ENCODE data around the gene GPR3.
"Not testable (repeated sequence)": the region's sequence is repeated elsewhere in the genome, so short reads cannot be mapped to it uniquely, and the experiment has no call there.

The GPR3 gene

GRCh38 chr1:27380224-27380623 is 12.2 kb upstream of the GPR3 start:
- DNase-seq (ENCODE audit: low read depth) = no peak

GRCh38 chr1:27380766-27381733 is 11.4 kb upstream of the GPR3 start:
- no peak for DNase-seq (ENCODE audit: low read depth)

GRCh38 chr1:27381969-27382762 is 10.3 kb upstream of the GPR3 start:
- no peak for DNase-seq (ENCODE audit: low read depth)

GRCh38 chr1:27383039-27383605 is 9.3 kb upstream of the GPR3 start, which contains the start of gene CD164L2:
Gene CD164L2, minus strand, starts transcription at chr1:27383333. Its CDS starts 94 bp downstream, at chr1:27383239.
- no peak for DNase-seq (ENCODE audit: low read depth)

DNA sequence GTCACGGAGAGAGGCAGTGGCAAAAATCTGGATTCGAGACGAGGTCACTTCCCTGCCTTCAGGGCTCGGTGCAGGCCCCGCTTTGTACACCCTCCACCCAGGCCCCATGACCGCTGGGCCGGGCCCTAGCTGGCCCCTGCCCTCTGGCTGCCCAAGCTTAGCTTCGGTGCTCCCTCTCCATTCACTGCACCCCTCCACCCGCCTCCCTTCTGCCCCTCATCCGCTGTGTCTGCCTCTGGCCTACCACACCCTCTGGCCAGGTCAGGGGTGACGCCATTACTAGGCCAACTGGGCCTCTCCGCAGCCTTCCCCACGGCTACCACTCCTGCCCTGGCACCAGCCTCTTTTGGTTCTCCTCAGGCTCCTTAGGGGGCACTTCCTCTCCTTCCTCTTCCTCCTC is 8.8 kb upstream of the GPR3 start:
- DNase-seq (ENCODE audit: low read depth) = no peak

- DNase-seq (ENCODE audit: low read depth) = not testable (repeated sequence)
Measured at GRCh38 chr1:27384797-27385196, 7.6 kb upstream of the GPR3 start.

DNA sequence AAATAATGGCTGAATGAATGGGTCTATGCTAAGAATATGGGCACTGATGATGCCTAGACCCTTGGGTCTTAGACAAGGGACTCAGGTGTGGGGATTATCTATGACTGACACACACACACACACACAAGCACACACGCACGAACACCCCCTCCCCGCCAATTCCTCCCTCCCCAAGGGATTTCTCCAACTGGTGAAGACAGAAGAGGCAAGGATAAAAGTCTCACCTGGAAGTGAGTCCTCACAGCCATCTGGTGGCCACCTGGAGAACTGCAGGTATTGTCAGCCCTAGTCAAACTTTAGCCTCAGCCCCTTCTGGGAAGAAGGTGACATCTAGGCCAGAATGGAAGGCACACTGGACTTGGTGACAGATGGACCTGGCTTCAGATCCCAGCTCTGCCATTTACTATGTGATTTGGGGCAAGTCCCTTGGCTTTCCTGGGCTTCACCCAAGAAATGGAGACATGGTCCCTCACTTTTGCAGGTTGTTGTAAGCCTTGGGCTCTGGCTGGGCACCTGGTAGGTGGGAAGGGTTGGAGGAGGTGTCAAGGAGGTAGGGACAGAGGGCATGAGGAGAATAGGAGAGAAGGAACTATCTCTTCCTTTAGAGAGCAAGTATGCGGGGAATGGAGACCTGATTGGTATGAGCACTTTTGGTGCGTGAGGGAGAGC is 4.0 kb upstream of the GPR3 start:
- DNase-seq (ENCODE audit: low read depth) = peak; percentile 57

- no peak for DNase-seq (ENCODE audit: low read depth)
Measured at GRCh38 chr1:27391511-27392095, 819 bp upstream of the GPR3 start.

- DNase-seq (ENCODE audit: low read depth) = no peak
Measured at GRCh38 chr1:27392778-27393635, 585 bp downstream of the GPR3 start.

GRCh38 chr1:27393641-27394281 is 1.3 kb downstream of the GPR3 start:
- no peak for DNase-seq (ENCODE audit: low read depth)

DNA sequence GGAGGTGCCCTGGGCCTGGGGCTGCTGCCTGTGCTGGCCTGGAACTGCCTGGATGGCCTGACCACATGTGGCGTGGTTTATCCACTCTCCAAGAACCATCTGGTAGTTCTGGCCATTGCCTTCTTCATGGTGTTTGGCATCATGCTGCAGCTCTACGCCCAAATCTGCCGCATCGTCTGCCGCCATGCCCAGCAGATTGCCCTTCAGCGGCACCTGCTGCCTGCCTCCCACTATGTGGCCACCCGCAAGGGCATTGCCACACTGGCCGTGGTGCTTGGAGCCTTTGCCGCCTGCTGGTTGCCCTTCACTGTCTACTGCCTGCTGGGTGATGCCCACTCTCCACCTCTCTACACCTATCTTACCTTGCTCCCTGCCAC is 1.8 kb downstream of the GPR3 start:
- DNase-seq (ENCODE audit: low read depth) = no peak

DNA sequence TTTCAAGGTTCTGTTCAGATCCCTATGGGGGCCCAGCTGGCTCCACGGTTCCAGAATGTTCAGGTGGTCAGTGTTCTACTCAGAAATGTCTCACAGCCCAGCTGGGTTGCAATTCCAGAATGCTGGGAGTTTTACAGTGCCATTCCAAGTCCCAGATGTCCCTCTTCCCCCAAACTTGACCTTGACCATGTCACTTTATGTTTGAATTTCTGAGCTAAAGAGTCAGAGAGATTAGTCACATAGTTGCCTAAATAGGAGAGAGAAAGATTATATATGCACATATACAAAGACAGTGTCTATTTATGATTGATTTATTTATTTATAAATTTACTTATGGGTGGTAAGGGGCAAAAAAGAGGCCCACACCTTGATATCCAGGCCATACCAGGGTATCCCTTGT is 2.5 kb downstream of the GPR3 start:
- DNase-seq (ENCODE audit: low read depth) = no peak

- peak; percentile 61 for DNase-seq (ENCODE audit: low read depth)
Measured at GRCh38 chr1:27395441-27396195, 3.2 kb downstream of the GPR3 start.

DNA sequence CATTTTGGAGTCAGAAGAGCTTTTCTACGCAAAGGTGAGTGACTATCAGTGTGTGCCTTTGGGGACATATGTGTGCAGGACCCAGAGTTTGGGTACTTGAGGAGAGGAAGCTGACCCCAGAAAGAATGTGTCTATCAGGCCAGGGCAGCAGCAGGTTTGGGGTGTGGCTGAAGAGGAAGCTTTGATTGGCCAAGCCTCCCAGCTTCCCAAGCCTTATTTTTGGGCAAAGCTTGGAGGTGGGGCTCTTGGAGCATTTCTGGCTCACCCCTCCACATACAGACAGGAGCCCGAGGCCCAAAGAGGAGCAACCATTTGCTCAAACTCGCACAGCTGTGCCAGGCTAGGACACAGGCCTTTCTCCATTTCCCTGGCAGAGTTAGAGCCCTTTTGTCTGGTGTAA is 4.7 kb downstream of the GPR3 start:
- DNase-seq (ENCODE audit: low read depth) = no peak

GRCh38 chr1:27397749-27398148 is 5.3 kb downstream of the GPR3 start:
- DNase-seq (ENCODE audit: low read depth) = no peak

DNA sequence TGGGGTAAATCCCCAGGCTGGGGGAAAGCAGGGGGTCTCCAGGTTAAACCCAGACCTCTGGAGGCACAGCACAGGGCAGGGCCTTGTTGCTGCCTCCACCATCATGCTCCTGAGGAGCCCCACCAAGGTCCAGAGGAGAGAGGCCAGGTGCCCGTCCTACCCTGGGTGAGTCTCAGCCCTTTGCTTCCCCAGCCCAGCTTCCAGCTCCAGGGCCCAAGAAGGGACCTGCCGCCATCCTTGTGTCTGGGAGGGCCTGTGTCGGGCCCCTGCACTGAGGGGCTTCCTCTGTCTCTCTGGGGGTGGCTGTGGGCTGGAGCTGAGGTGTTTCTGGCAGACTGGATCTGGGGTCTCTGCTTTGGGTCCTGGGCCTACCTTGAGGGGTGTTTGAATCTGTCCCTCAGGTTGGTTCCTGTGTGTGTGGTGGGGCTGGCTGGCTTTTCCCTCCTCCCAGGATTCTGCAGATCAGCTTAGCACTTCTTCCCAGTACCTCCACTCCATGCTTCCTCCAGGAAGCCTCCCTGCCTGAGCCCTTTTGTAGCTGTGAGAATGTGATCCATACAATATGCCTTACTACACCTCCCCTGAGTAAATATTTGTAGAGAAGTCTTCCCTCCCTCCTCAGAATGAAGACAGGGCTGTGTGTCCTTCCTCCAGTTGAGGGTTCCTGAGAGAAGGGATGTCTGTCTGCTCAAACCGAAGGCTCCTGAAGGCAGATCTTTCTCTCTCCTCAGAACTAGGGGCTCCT is 6.2 kb downstream of the GPR3 start:
- DNase-seq (ENCODE audit: low read depth) = no peak

GRCh38 chr1:27399251-27400025 is 7.0 kb downstream of the GPR3 start:
- DNase-seq (ENCODE audit: low read depth) = no peak
